Ascending aorta (tissue), 2 donors: ENCODE data around the gene RNU1-2. TPM values are rescaled to one million over a fixed set of nuclear protein-coding genes. Genes with fewer than 3 reads are reported as not detected.
A peak's percentile ranks its signal among the peaks of the same experiment; 100 is the strongest.
"Not testable (repeated sequence)": the region's sequence is repeated elsewhere in the genome, so short reads cannot be mapped to it uniquely, and the experiment has no call there.

Experiments
- DNase-seq, 2 donors: peaks; one replicate each; pipeline ENCODE4 v3.0.0-alpha.2; 2019; ENCODE audit warnings: low spot score in 2 of 2
- H3K27ac ChIP-seq, 2 donors: fragments of 200-600 bp; sonication (generic); one replicate each; pipeline ENCODE4 v1.5.1; 2016 to 2017; ENCODE audit warnings: mild to moderate bottlenecking in 1 of 2
- H3K27me3 ChIP-seq: fragments of 200-600 bp; sonication (generic); one replicate; pipeline ENCODE4 v1.5.1; 2017
- H3K36me3 ChIP-seq, 2 donors: fragments of 200-600 bp; sonication (generic); one replicate each; pipeline ENCODE4 v1.5.1; 2016
- H3K4me1 ChIP-seq, 2 donors: fragments of 200-600 bp; sonication (generic); one replicate each; pipeline ENCODE4 v1.5.1; 2016 to 2017; ENCODE audit warnings: mild to moderate bottlenecking in 1 of 2
- H3K4me3 ChIP-seq, 2 donors: fragments of 200-600 bp; sonication (generic); one replicate each; pipeline ENCODE4 v1.5.1; 2016 to 2017; ENCODE audit warnings: mild to moderate bottlenecking in 1 of 2
- H3K9me3 ChIP-seq, 2 donors: fragments of 200-600 bp; sonication (generic); one replicate each; pipeline ENCODE4 v1.5.1; 2016
- intact Hi-C: fragments of 100-400 bp; cut with DNase I; formaldehyde crosslinking; loops from one replicate; pipeline ENCODE4 v1.15.1; 2023
- total RNA-seq: library from RNA; depleted of rRNA; stranded (reverse); fragments of >200 nt; gene quantifications from one replicate; pipeline ENCODE4 v1.1.0, GENCODE V29; 2016
- TF ChIP-seq, protein P1 (sequence below), 3 experiments: fragments of 200-600 bp in 2 of 3; fragments of 450-650 bp in 1 of 3; sonication (generic) in 2 of 3; IDR thresholded peaks; one replicate each; pipeline ENCODE4 v1.5.1; 2016 to 2019; ENCODE audit warnings: antibody characterized with exemption in 3 of 3, mild to moderate bottlenecking in 1 of 3, moderate library complexity in 1 of 3

RNU1-2 gene
- total RNA-seq, 1 donor from 2014 or later: under 0.01 TPM

DNA sequence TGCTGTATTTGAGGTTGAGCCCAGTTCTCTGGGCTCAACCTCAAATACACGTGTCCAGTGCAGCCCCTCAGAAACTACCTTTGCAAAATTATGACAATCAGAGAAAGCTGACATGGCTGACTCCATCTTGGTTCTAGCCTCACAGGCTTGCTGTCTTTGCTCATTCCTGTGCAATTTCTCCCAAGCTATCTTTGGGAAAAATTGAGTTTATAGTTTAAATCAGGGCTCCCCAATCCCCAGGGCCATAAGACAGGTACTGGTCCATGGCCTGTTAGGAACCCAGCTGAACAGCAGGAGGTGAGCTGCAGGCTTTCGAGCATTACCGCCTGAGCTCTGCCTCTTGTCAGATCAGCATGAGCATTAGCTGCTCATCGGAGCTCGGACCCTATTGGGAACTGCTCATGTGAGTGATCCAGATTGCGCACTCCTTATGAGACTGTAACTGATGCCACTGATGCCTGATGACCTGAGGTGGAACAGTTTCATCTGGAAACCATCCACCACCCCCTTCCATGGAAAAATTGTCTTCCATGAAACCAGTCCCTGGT, 2.7 kb upstream of the RNU1-2 start:
- H3K27me3 ChIP-seq, H3K4me1 ChIP-seq, H3K27ac ChIP-seq, H3K36me3 ChIP-seq, intact Hi-C loops, H3K9me3 ChIP-seq, H3K4me3 ChIP-seq: not testable (repeated sequence)
- peak in 1 of 2 donors; percentile 63 for DNase-seq

DNA sequence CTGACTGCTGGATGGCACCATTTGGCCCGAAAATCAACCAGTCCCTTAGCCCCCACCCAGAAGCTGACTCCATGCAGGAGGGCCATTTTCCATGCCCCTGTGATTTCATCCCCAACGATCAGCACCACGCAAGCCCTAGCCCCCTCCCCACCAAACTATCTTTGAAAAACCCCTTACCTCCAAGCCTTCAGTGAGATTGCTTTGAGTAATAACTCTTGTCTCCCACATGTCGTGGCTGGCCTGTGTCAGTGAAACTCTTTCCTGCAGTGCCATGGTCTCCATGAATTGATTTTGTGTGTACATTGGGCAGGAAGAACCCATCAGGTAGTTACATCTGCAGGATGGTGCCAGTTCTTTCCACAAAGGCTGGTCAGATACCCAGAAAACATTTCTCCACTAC, 2.0 kb upstream of the RNU1-2 start:
- H3K9me3 ChIP-seq, H3K4me3 ChIP-seq, H3K4me1 ChIP-seq, H3K27ac ChIP-seq, intact Hi-C loops, H3K36me3 ChIP-seq, H3K27me3 ChIP-seq: not testable (repeated sequence)
- DNase-seq: peak in 1 of 2 donors; percentile 52

DNA sequence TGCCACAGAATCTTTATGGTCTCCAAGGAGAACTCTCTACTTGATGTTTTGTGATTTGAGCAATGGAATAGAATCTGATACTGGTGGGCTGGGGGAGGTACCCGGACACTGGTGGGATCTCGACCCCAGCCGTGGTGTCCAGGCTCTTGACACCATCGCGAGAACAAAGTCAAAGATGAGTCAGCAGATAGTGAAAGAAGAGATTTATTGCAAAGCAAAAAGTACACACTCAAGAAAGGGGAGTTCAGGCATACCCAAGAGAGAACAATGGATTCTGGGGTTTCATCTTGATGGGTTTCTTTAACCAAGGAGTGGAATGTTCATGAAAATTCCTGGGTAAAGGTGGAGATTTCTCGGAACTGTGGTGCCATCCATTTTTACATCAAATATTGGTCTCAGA, 1.4 kb upstream of the RNU1-2 start:
- H3K27me3 ChIP-seq, H3K36me3 ChIP-seq, H3K4me3 ChIP-seq, DNase-seq, H3K4me1 ChIP-seq, intact Hi-C loops, H3K9me3 ChIP-seq, H3K27ac ChIP-seq: not testable (repeated sequence)

DNA sequence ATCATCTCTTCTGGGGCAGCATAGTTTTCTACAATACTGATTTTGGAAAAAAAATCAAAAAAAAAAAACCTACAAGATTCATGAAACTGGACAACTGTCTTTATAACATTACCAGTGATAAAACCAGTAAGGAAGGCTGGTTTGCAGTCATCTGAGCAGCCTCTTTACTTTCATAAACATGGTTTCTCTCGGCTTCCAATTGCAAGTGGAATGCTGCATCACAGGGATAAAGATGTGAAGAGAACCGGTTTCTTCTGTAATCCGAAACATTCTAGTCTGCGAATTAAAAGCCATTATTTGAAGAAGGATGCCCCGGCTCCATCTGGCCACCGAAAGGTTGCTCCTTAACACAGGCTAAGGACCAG, 565 bp upstream of the RNU1-2 start:
- H3K27me3 ChIP-seq, H3K36me3 ChIP-seq, H3K4me1 ChIP-seq, DNase-seq, H3K9me3 ChIP-seq, intact Hi-C loops: not testable (repeated sequence)
- Histone ChIP-seq H3K4me3 (peak overlapping the region; percentile 46 to 63), H3K27ac (peak overlapping the region; percentile 87 to 92)

DNA sequence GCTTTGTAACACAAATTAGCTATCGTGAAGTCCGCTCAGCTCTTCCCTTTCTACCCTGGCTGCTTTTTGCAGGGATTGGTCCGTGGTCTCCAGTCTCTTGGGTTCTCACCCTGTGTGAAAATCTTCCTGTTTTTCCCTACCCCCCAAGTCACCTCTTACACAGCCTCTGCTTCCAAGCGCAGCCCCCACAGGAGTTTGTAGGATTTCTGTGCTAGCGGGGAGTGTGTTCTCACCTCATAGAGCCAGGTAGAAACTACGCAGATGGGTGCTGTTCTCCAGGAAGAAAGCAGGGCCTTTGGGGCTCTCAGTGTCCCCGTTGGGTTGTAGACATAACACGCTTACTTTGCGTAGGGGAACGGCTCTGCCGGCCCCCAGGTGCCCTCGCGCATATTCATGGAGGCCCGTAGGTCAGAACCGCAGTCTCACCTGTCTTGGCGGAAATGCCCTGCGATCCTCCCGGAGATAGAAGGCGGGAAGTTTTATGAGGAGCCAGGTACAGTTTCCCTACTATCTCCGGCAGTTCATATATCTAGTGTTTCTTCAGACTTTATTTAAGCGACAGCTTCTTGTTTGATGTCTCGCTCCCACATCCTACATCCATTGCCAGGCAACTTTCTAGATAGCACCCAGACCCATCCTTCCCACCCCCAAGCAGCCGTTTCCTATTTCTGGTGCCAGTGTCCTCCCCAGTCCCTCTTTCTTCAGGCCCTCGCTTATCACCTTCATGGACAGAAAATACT, 706 bp downstream of the RNU1-2 start:
- intact Hi-C loops, H3K27me3 ChIP-seq, H3K4me1 ChIP-seq, H3K9me3 ChIP-seq, H3K36me3 ChIP-seq: not testable (repeated sequence)
- peak overlapping the region; percentile 35 to 52 for H3K4me3 ChIP-seq
- peak in 1 of 2 donors; percentile 84 for DNase-seq
- peak overlapping the region; percentile 85 to 92 for H3K27ac ChIP-seq

DNA sequence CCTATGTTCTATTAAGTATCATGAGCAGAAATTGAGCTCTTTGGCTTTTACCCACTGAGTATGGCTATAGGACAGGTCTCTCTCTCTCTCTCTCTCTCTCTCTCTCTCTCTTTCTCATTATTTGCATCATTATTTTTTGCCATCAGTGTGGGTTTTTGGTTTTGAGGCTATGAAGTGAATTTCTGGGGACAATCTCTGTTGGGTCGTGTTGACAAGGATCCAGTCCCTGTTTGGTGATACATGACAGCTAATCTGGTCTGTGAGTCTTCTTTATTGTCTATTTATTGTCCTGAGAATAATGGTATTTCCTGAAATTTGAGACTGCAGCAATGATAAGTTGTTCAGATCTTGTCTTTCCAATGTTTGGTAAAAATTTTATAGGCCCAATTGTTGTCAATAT, 1.9 kb downstream of the RNU1-2 start:
- H3K9me3 ChIP-seq, H3K36me3 ChIP-seq, H3K27ac ChIP-seq, H3K4me3 ChIP-seq, H3K4me1 ChIP-seq, H3K27me3 ChIP-seq, intact Hi-C loops, DNase-seq: not testable (repeated sequence)

DNA sequence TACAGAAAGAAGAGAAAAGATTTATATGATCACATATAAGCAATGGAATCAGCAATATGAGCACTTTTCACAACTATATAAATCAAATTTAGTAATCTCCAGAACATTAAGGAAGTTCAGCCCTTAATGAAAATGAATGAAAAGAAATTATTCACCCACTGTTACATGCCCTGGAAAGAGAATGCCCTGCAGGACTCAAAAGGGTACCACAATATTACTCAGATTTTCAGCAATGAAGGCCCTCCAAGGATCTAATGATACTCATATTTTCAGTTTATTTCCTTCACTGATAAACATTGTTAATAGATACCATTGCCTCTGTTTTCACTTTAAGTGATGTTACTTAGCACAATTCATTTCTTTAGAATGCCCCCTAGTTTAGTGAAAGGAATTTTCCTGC, 2.5 kb downstream of the RNU1-2 start:
- H3K27me3 ChIP-seq, H3K4me3 ChIP-seq, intact Hi-C loops, H3K4me1 ChIP-seq, H3K9me3 ChIP-seq, H3K36me3 ChIP-seq, DNase-seq, H3K27ac ChIP-seq: not testable (repeated sequence)

DNA sequence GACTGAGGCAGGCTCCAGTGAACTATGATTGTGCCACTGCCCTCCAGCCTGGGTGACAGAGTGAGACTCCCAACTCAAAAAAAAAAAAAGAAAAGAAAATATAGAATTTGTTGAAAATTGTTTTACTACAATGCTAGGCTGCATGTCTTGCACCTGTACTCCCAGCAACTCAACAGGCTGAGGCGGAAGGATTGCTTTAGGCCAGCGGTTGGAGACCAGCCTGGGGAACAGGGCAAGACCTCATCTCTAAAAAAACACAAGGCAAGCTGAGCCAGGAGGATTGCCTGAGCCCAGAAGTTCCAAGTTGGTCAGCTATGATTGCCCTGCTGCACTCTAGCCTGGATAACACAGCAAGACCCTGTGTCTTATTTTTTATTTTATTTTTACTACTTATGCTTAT, 3.2 kb downstream of the RNU1-2 start:
- H3K9me3 ChIP-seq: not testable (repeated sequence)

DNA sequence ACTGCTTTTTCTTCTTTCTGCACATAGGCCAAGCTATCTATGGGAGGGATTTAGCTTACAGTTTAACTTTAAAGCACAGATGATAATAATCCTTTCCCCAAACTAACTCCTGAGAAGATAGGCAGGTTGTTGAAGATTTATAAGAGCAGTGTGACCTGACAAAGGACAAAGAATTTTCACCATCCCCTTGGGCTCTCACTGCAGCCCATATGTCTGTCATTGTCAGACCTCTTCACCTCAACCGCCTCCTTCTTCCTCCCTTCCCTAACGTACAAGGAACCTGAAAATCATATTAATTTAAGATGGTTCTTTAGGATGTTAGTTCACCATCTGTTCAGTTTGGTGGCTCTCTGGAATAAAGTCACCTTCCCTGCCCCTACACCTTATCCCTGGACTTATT, 5.0 kb downstream of the RNU1-2 start:
- Histone ChIP-seq H3K36me3 (no peaks in the 10 kb centered on the region), H3K27me3 (no peaks in the 10 kb centered on the region), H3K27ac (no peak overlapping the region), H3K9me3 (peaks cover 0 to 5% of the 10 kb centered on the region in 2 donors), H3K4me3 (no peak overlapping the region), H3K4me1 (peaks cover 0 to 3% of the 10 kb centered on the region in 2 donors)
- no peak for DNase-seq
- TF ChIP-seq, protein P1, sequence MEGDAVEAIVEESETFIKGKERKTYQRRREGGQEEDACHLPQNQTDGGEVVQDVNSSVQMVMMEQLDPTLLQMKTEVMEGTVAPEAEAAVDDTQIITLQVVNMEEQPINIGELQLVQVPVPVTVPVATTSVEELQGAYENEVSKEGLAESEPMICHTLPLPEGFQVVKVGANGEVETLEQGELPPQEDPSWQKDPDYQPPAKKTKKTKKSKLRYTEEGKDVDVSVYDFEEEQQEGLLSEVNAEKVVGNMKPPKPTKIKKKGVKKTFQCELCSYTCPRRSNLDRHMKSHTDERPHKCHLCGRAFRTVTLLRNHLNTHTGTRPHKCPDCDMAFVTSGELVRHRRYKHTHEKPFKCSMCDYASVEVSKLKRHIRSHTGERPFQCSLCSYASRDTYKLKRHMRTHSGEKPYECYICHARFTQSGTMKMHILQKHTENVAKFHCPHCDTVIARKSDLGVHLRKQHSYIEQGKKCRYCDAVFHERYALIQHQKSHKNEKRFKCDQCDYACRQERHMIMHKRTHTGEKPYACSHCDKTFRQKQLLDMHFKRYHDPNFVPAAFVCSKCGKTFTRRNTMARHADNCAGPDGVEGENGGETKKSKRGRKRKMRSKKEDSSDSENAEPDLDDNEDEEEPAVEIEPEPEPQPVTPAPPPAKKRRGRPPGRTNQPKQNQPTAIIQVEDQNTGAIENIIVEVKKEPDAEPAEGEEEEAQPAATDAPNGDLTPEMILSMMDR (IDR thresholded peaks at IDR 0.05): no peak
- intact Hi-C loops: no loop called here

More for the DNA sequence above, 3.2 kb downstream of the RNU1-2 start:
- H3K27me3 ChIP-seq, H3K4me1 ChIP-seq, H3K4me3 ChIP-seq, H3K36me3 ChIP-seq, H3K27ac ChIP-seq, intact Hi-C loops: not testable (repeated sequence)
- DNase-seq: peak in 1 of 2 donors; percentile 57

DNA sequence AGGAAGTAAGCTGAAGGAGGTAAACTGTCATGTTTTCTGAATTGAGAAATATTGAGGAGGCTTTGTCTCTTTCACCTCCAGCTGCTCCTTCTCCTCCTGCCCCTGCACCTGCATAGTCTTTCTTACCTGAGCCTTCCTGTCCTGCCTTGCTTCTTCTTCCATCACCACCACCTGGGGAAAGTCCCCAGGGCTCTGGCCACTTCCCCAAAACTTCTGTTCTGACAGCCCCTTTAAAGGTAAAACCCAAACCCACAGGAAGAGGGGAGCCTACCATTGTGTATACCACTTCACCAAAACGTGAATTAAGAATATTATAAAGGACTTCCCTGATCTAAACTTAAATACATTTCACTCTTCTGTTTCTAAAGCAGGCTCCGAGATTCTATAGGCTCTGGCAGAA, 5.6 kb downstream of the RNU1-2 start:
- H3K36me3 ChIP-seq, H3K27me3 ChIP-seq, intact Hi-C loops, DNase-seq, H3K4me1 ChIP-seq, H3K4me3 ChIP-seq, H3K27ac ChIP-seq: not testable (repeated sequence)
- peaks cover 0 to 11% of the 10 kb centered on the region in 2 donors for H3K9me3 ChIP-seq
